Subcutaneous adipose tissue (tissue), 4 donors: ENCODE measurements around the gene TEDC1. TPM values are rescaled to one million over a fixed set of nuclear protein-coding genes. Genes with fewer than 3 reads are reported as not detected.

Experiments used
- total RNA-seq, 4 donors: library from RNA; depleted of rRNA; stranded (reverse); fragments of >200 nt; gene quantifications; one replicate each; pipeline ENCODE4 v1.1.0, GENCODE V29; 2016
- TF ChIP-seq, protein P1 (sequence below): fragments of 450-650 bp; IDR thresholded peaks from one replicate; pipeline ENCODE4 v1.5.1; 2016; ENCODE audit warnings: low read depth, mild to moderate bottlenecking, control low read depth, antibody characterized with exemption, moderate library complexity

Gene TEDC1
- total RNA-seq, result 1 to 10 TPM; 1.3 to 3.5 (median 2.1) TPM

- TF ChIP-seq, protein P1, sequence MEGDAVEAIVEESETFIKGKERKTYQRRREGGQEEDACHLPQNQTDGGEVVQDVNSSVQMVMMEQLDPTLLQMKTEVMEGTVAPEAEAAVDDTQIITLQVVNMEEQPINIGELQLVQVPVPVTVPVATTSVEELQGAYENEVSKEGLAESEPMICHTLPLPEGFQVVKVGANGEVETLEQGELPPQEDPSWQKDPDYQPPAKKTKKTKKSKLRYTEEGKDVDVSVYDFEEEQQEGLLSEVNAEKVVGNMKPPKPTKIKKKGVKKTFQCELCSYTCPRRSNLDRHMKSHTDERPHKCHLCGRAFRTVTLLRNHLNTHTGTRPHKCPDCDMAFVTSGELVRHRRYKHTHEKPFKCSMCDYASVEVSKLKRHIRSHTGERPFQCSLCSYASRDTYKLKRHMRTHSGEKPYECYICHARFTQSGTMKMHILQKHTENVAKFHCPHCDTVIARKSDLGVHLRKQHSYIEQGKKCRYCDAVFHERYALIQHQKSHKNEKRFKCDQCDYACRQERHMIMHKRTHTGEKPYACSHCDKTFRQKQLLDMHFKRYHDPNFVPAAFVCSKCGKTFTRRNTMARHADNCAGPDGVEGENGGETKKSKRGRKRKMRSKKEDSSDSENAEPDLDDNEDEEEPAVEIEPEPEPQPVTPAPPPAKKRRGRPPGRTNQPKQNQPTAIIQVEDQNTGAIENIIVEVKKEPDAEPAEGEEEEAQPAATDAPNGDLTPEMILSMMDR, result no peak
Measured at GRCh38 chr14:105490572-105491365, at the start of gene TEDC1. TEDC1 (plus strand) TSS chr14:105491246; CDS start chr14:105491376, 130 bp downstream.

GRCh38 chr14:105442125-105442524, 48.9 kb upstream of the TEDC1 start:
- TF ChIP-seq, protein P1, result no peak

DNA sequence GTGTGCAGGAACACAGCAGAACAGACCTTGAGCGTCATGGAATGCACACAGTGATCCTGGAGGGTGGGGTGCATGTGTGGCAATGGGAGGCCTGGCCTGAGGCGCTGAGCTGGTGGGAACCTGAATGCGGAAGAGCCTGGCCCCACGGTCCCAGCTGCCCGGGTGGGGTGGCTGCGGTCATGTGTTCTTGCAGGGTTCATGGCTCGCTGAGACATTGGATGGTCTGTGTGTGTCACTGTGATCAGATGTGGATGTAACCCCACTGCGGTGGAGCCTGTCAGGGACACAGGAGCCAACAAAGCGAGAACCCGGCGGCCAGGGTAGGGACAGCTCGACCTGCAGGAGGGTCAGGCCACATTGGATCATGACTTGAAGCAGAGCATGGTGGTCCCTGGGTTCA, 48.2 kb upstream of the TEDC1 start:
- TF ChIP-seq, protein P1, result no peak

- TF ChIP-seq, protein P1, result no peak
Measured at GRCh38 chr14:105444859-105445258, 46.2 kb upstream of the TEDC1 start.

- TF ChIP-seq, protein P1, result no peak
Measured at GRCh38 chr14:105445290-105445689, 45.8 kb upstream of the TEDC1 start.

- TF ChIP-seq, protein P1, result no peak
Measured at GRCh38 chr14:105445901-105446845, 44.9 kb upstream of the TEDC1 start.

DNA sequence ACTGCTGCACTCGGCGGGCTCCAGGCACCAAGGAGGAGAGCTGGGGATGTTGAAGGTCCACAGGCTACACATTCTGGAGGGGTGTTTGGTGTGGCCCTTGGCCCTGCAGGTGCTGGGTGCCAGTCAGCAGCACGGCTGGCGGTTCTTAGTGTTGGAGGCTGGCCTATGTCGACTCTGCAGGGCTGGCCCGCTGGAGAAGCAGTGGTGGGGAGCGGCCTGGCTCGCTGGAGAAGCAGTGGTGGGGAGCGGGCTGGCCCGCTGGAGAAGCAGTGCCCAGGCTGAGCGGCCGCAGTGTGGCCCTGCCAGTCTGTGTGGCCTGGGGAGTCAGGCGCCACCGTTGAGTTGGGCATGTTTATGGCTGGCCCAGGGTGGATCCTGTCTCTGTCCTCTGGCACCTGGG, 44.1 kb upstream of the TEDC1 start:
- TF ChIP-seq, protein P1, result no peak
